HG03457 (cell line): ENCODE measurements around the gene STRN4.

Experiments
- ATAC-seq: cut with Tn5 transposase; IDR thresholded peaks from one replicate; pipeline ENCODE4 v1.9.1; 2021; ENCODE audit warnings: moderate number of reproducible peaks; ENCODE audit not compliant: unreplicated experiment

STRN4 gene

GRCh38 chr19:46685189-46685588 is 61.1 kb downstream of the STRN4 start:
- ATAC-seq = no peak

DNA sequence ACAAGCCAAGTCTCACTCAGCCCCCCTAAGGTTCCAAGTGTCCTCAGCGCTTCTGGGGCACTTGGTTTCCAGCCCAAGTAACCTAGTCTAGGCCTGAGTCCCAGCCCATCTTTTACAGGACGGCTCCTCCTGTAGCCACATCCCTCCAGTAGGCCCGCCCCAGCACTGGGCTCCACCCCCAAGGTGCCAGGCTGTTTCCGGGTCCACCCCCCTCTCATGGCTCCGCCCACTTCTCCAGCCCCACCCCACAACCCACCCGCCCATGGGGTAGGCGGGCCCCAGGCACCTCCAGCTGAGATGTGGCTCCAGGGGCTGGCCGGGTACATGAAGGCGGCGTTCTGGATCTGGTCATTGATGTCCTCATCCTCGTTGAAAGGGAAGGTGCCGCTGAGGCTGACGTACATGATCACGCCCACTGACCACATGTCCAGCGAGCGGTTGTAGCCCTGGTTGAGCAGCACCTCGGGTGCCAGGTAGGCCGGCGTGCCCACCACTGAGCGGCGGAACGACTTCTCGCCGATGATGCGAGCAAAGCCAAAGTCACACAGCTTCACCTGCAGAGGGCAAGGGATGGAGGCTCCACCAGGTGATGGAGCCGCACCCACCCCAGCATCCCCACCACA is 68.0 kb downstream of the STRN4 start:
- ATAC-seq = no peak

- no peak for ATAC-seq
These were observed 71.7 kb downstream of the STRN4 start for GRCh38 chr19:46674416-46675178.

DNA sequence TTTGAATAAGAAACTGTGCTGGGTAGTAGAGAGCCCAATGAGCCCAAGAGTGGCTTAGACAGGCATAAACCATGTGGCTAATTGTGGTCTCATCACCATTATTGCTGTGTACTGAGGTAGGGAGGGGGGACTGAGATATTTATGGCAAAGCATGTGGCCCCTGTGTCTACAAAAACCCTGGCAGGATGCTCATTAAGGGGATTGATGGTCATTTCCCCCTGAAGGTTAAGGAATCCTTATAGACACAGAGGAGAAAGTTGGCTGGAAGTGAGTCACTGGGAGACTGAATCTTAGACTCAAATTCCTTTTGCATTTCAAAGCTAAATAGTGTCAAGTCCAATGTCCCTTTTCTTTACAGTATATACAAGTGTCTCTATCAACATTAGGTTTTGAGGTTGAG is 75.4 kb downstream of the STRN4 start:
- ATAC-seq = no peak
